Midbrain (tissue), 1 donor: Measurements from ENCODE around the gene NCKAP5.

Experiments
- DNase-seq: peaks from one replicate; lab custom pipeline; 2025; lab: John Stamatoyannopoulos, UW

The NCKAP5 gene

GRCh38 chr2:132754392-132754791, 813.9 kb downstream of the NCKAP5 start:
- DNase-seq: no peak

GRCh38 chr2:132752421-132753206, 815.6 kb downstream of the NCKAP5 start:
- no peak for DNase-seq

DNA sequence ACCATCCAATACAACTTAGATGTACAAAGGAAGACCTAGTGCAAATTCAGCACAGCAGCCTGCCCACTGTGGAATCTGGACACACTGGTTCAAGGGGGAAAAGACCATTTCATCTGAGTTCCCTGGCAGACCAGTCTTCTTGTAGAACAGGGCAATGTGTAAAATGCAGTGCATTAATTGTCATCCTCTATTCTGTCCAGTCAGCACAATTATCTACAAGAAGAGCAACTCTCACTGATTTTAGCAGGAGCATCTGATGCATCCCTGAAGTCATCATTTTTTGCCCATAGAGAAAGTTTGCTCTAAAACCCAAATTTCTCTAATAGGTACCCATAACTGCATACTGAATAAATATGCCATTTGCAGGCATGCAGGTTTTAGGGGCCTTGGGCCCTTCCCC, 816.4 kb downstream of the NCKAP5 start:
- DNase-seq: no peak

DNA sequence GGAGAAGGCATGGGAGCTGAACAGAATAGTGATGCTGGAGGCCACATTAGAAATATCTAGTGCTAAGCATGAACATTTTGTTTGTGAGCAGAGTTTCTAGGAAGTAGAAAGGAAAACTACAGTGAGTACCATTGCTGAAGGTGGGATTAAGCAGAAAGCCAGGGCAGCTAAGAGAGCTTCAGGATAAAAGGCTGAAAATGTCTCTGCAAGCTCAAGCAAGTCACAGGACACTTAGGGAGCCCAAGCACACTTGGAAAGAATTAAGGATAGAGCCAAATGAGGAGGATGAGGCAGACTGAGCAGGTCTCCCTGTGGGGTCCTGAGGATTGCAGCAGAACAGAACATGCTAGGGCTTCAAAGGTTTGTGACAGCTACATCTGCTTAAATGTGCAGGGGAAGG, 817.7 kb downstream of the NCKAP5 start:
- DNase-seq: no peak

DNA sequence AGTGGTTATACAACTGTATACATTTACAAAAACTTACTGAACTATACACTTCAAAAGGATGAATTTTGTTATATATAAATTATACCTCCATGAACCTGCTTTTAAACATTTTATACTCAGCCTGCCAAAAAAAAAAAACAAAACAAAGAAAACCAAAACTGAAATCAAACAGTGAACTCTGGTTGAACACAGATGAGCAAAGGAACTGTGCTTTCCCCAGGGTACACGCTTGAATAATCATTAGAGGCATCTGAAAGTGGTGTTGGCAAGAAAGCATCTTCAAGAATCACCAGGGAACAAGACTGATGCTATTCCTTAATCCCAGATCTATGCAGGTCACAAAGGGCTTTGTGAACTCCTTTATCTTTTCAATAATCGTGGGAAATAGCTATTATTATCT, 821.2 kb downstream of the NCKAP5 start:
- DNase-seq: no peak

DNA sequence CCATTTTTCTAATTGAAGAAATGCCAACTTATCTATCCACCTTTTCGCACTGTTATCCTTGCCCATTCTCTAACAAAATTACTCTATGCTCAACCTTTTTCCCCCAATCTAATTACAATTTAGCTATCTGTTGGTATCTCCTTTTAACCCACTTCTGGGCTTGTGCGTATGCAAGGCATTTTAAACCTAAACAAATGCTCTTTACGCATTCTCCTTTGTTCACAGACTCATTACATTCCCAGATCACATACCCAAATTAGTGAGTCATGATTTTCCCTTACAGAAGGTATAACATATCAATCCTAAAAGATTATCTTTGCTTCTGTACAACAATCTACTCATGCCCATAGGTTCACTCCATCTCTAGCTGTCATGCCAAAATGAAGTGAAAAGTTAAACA, 826.5 kb downstream of the NCKAP5 start:
- no peak for DNase-seq

GRCh38 chr2:132740081-132740720, 828.1 kb downstream of the NCKAP5 start:
- no peak for DNase-seq

GRCh38 chr2:132738223-132738622, 830.0 kb downstream of the NCKAP5 start:
- DNase-seq: no peak

- no peak for DNase-seq
These were observed 832.2 kb downstream of the NCKAP5 start for GRCh38 chr2:132736059-132736458.

DNA sequence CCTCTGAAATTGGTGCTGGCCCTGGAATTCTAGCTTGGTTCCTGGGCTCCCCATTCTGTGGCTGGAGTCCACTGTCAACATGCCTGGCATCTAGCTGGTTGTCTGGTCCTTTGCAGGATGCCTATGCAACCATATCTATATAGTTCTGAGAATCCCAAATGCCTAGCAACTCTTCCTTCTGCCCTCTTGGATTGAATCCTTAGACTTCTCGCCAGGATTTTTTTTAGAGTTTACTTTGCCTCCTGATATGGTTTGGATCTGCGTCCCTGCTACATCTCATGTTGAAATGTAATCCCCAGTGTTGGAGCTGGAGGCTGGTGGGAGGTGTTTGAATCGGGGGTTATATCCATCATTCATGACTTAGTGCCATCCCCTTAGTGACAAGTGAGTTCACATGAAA, 833.3 kb downstream of the NCKAP5 start:
- no peak for DNase-seq

GRCh38 chr2:132733094-132733493, 835.2 kb downstream of the NCKAP5 start:
- no peak for DNase-seq

DNA sequence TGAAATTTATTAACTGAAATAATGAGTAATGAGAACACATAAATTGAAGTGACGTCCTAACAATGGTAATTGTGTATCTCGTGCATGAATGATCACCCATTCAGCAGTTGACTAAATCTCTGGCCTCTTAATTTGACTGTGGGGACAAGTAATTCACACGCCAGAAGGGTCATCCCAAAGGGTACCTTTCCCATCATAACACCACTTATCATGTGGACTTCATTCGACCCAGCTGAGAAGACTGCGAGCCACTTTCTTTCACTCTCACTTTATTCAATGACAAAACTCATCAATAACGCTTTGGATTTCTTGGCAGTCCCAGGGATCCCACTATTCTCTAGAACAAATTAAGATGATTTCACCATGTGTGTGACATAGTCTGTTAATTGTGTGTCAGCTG, 835.6 kb downstream of the NCKAP5 start:
- DNase-seq: no peak

- no peak for DNase-seq
These were observed 836.8 kb downstream of the NCKAP5 start for GRCh38 chr2:132731441-132731840.

DNA sequence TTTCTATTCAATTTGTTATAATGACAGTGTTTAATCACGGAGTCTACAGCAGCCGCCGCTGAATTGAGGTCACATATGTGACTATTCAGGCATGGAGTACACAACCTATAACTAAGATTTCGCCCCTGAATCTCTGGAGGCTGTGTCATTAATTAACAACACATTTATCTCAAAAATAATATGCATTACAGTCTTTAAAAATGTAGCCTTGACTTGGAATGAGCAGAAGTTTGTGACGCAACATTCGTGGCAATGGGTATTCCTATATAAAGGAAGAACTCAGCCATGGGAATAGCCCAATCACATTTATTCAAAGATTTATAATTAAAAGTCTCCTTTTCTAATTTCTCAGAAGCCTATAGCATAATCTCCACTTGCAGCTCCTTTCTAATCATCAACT, 837.7 kb downstream of the NCKAP5 start:
- DNase-seq: no peak

- DNase-seq: no peak
These were observed 838.7 kb downstream of the NCKAP5 start for GRCh38 chr2:132729522-132729921.

- no peak for DNase-seq
These were observed 842.1 kb downstream of the NCKAP5 start for GRCh38 chr2:132726155-132726554.

DNA sequence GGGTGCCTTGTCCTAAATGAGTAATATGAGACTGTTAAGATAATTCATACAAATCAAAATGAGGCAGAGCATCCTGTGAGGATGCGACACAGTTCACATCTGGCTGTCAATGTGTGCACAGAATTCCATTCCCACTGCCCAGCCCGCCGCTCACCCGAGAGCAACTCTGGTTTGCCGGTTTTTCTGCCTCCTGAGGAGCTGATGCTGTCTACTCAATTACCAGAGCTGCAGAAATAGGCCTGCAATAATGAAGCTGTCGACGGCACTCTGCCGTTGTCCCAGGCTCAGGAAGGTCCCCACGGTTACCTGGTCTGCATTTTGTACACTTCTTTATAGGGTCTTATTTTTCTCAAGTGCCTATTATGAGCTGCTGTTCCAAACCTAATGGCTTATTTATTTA, 842.5 kb downstream of the NCKAP5 start:
- no peak for DNase-seq

DNA sequence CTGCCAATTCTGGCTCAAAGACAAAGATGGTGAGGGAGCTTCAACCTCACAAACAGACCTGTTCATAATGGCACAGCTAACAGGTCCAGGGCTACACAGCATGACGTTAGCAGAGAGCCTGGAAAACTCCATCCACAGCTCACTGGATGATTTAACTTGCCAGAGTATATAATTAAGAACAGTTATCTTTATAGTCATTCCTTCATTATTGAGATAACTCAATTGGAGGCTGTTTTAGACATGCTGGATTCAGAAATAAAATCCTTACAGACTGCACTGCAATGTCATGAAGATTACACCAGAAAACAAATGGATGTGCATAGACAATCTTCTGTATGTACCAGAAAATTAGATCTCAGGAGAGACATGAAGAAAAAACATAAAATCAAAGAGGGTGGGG, 843.1 kb downstream of the NCKAP5 start:
- DNase-seq: no peak

- no peak for DNase-seq
These were observed 846.3 kb downstream of the NCKAP5 start for GRCh38 chr2:132721938-132722337.

DNA sequence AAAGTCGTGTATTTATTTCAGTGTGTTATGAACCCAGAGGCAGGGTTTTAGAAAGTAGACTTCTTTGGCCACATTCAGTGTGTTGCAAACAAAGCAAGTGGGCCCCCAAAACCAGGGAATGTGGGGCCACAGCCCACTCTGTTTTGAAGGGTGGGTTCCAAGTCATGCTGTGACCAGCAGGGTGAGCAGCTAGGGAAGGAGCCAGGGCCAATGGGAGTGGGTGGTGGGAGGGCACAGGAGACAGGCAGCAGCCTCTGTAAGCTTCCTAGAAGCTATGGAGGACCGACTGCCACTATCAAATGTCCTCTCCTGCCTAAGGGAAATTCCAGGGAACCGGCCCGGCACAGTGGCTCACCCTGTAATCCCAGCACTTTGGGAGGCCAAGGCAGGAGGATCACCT, 847.9 kb downstream of the NCKAP5 start:
- no peak for DNase-seq

GRCh38 chr2:132719480-132719879, 848.8 kb downstream of the NCKAP5 start:
- DNase-seq: no peak

- DNase-seq: no peak
These were observed 851.3 kb downstream of the NCKAP5 start for GRCh38 chr2:132716954-132717353.

DNA sequence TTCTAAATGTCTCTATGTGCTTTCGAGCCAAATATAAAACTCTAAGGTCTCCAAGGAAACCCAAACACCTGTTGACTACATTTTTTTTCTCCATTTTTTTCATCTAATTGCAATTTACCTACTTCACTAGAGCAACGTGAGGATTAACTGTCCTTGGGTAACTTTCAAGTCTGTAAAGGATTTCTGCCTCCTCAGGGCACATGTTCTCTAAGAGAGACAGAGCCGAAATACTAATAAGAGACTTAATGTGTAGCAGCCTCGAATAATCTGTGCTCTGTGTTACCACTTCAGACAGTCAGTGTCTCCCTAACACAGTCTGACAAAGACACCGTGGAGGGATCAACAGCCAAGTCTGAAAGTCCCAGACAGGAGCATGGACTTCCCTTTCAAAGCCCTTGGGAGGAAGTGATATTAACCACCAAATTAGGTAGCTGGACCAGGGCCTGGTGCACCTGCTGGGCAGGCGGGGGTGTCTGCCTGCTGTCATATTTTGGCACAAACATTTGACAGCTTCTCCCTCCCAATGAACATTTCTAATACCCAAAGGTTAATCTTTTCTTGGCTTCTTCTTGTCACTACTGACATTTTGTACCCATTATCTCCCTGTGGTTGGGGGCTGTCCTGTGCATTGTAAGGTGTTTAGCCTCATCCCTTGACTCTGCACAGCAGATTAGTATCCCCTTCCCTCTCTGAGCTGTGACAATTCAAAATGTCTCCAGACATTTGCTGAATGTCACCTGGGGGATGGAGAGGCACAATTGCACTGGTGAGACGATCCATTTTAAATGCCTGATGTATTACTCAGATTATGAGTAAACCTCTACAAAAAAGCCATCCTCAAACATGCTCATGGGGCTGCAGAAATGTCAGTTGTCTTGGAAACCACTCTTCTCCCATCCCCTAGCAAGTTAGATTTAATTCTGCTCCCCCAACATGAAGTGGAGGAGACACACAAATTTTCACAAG, 852.6 kb downstream of the NCKAP5 start:
- no peak for DNase-seq
